Measurements from ENCODE around the gene NARS2.

GRCh38 chr11:78539506-78539905, 35.2 kb downstream of the NARS2 start:
- TF ChIP-seq POLR2A (IDR thresholded peaks at IDR 0.05) (no peak), CTCF (IDR thresholded peaks at IDR 0.05) (no peak)

Measured in gastroesophageal sphincter (tissue), 3 donors.